IPS-20b (cell line): ENCODE data around the gene MIS18A.
"Not testable (repeated sequence)": the region's sequence is repeated elsewhere in the genome, so short reads cannot be mapped to it uniquely, and the experiment has no call there.

ENCODE experiments used
- H3K27ac ChIP-seq: one replicate; pipeline ENCODE4 v1.5.1; 2013; ENCODE audit warnings: low read length
- H3K27me3 ChIP-seq: 2 replicates; pipeline ENCODE4 v1.6.1; 2013; ENCODE audit warnings: mild to moderate bottlenecking, low read length, inconsistent platforms; ENCODE audit not compliant: insufficient read depth
- H3K36me3 ChIP-seq: 2 replicates; pipeline ENCODE4 v1.6.1; 2013; ENCODE audit warnings: low read depth, mild to moderate bottlenecking, inconsistent platforms, low read length, moderate library complexity; ENCODE audit not compliant: insufficient read depth
- H3K4me1 ChIP-seq: 2 replicates; pipeline ENCODE4 v1.6.1; 2013; ENCODE audit warnings: mild to moderate bottlenecking, control low read depth, inconsistent platforms, low read length, moderate library complexity; ENCODE audit not compliant: insufficient read depth
- H3K4me3 ChIP-seq: 2 replicates; pipeline ENCODE4 v1.5.1; 2013; ENCODE audit warnings: mild to moderate bottlenecking, low read length, inconsistent platforms
- H3K9ac ChIP-seq: 2 replicates; pipeline ENCODE4 v1.6.1; 2013; ENCODE audit warnings: low read depth, mild to moderate bottlenecking, inconsistent platforms, low read length, moderate library complexity
- H3K9me3 ChIP-seq: 2 replicates; pipeline ENCODE4 v1.6.1; 2013; ENCODE audit warnings: mild to moderate bottlenecking, low read depth, low read length, inconsistent platforms; ENCODE audit not compliant: insufficient read depth

Gene MIS18A

GRCh38 chr21:32315511-32316281 lies 36.8 kb upstream of the MIS18A start:
- Histone ChIP-seq H3K9ac (no peak overlapping the region), H3K36me3 (peaks cover 93% of the 10 kb centered on the region), H3K4me3 (no peak overlapping the region), H3K4me1 (no peaks in the 10 kb centered on the region), H3K9me3 (no peaks in the 10 kb centered on the region), H3K27me3 (no peaks in the 10 kb centered on the region), H3K27ac (no peak overlapping the region)

- H3K9me3 ChIP-seq = no peaks in the 10 kb centered on the region
- H3K27me3 ChIP-seq = no peaks in the 10 kb centered on the region
- H3K36me3 ChIP-seq = peaks cover 86% of the 10 kb centered on the region
- H3K4me1 ChIP-seq = no peaks in the 10 kb centered on the region
- H3K27ac ChIP-seq = no peak overlapping the region
- H3K9ac ChIP-seq = no peak overlapping the region
- no peak overlapping the region for H3K4me3 ChIP-seq
These were observed 36.0 kb upstream of the MIS18A start for GRCh38 chr21:32314806-32315205.

GRCh38 chr21:32312976-32313375 lies 34.1 kb upstream of the MIS18A start:
- no peak overlapping the region for H3K27ac ChIP-seq

GRCh38 chr21:32312326-32312725 lies 33.5 kb upstream of the MIS18A start:
- no peaks in the 10 kb centered on the region for H3K27me3 ChIP-seq
- H3K9me3 ChIP-seq = no peaks in the 10 kb centered on the region
- H3K9ac ChIP-seq = no peak overlapping the region
- H3K27ac ChIP-seq = no peak overlapping the region
- no peaks in the 10 kb centered on the region for H3K4me1 ChIP-seq
- peaks cover 71% of the 10 kb centered on the region for H3K36me3 ChIP-seq
- H3K4me3 ChIP-seq = no peak overlapping the region

More at GRCh38 chr21:32312976-32313375, 34.1 kb upstream of the MIS18A start:
- no peaks in the 10 kb centered on the region for H3K4me1 ChIP-seq
- peaks cover 78% of the 10 kb centered on the region for H3K36me3 ChIP-seq
- H3K9me3 ChIP-seq = no peaks in the 10 kb centered on the region
- no peak overlapping the region for H3K4me3 ChIP-seq
- H3K9ac ChIP-seq = no peak overlapping the region
- H3K27me3 ChIP-seq = no peaks in the 10 kb centered on the region

GRCh38 chr21:32311621-32312020 lies 32.8 kb upstream of the MIS18A start:
- Histone ChIP-seq H3K27me3 (no peaks in the 10 kb centered on the region), H3K4me1 (no peaks in the 10 kb centered on the region), H3K4me3 (no peak overlapping the region), H3K27ac (no peak overlapping the region), H3K36me3 (peaks cover 64% of the 10 kb centered on the region), H3K9ac (no peak overlapping the region), H3K9me3 (no peaks in the 10 kb centered on the region)

- not testable (repeated sequence) for H3K9me3 ChIP-seq, H3K4me3 ChIP-seq, H3K27ac ChIP-seq, H3K27me3 ChIP-seq, H3K4me1 ChIP-seq, H3K9ac ChIP-seq
- H3K36me3 ChIP-seq = peaks cover 58% of the 10 kb centered on the region
These were observed 32.1 kb upstream of the MIS18A start for GRCh38 chr21:32310976-32311375.

GRCh38 chr21:32309906-32310460 lies 31.1 kb upstream of the MIS18A start:
- Histone ChIP-seq H3K36me3 (peaks cover 49% of the 10 kb centered on the region), H3K27ac (no peak overlapping the region), H3K4me3 (no peak overlapping the region), H3K27me3 (no peaks in the 10 kb centered on the region), H3K9ac (no peak overlapping the region), H3K4me1 (peaks cover 2% of the 10 kb centered on the region; the same call in 1 of the 2 replicates), H3K9me3 (no peaks in the 10 kb centered on the region)

GRCh38 chr21:32308696-32309095 lies 29.8 kb upstream of the MIS18A start:
- Histone ChIP-seq H3K36me3 (peaks cover 36% of the 10 kb centered on the region), H3K4me1 (peaks cover 2% of the 10 kb centered on the region; the same call in 1 of the 2 replicates), H3K27me3 (no peaks in the 10 kb centered on the region), H3K9me3 (no peaks in the 10 kb centered on the region), H3K4me3 (no peak overlapping the region), H3K27ac (no peak overlapping the region), H3K9ac (no peak overlapping the region)

- H3K36me3 ChIP-seq = peaks cover 26% of the 10 kb centered on the region
- H3K9me3 ChIP-seq = no peaks in the 10 kb centered on the region
- no peak overlapping the region for H3K4me3 ChIP-seq
- H3K9ac ChIP-seq = no peak overlapping the region
- H3K27ac ChIP-seq = no peak overlapping the region
- H3K27me3 ChIP-seq = no peaks in the 10 kb centered on the region
- H3K4me1 ChIP-seq = peaks cover 2% of the 10 kb centered on the region; the same call in 1 of the 2 replicates
These were observed 28.9 kb upstream of the MIS18A start for GRCh38 chr21:32307706-32308105.

- no peak overlapping the region for H3K9ac ChIP-seq
These were observed 27.4 kb upstream of the MIS18A start for GRCh38 chr21:32306021-32306780.

GRCh38 chr21:32304998-32305397 lies 26.1 kb upstream of the MIS18A start:
- no peaks in the 10 kb centered on the region for H3K9me3 ChIP-seq
- H3K4me1 ChIP-seq = peaks cover 2% of the 10 kb centered on the region; the same call in 1 of the 2 replicates
- H3K4me3 ChIP-seq = no peak overlapping the region
- H3K27me3 ChIP-seq = no peaks in the 10 kb centered on the region
- H3K36me3 ChIP-seq = peaks cover 10% of the 10 kb centered on the region
- H3K9ac ChIP-seq = no peak overlapping the region
- H3K27ac ChIP-seq = no peak overlapping the region

More at GRCh38 chr21:32306021-32306780, 27.4 kb upstream of the MIS18A start:
- Histone ChIP-seq H3K27me3 (no peaks in the 10 kb centered on the region), H3K36me3 (peaks cover 16% of the 10 kb centered on the region), H3K27ac (no peak overlapping the region), H3K9me3 (no peaks in the 10 kb centered on the region), H3K4me1 (peaks cover 2% of the 10 kb centered on the region; the same call in 1 of the 2 replicates), H3K4me3 (no peak overlapping the region)
